Measurements from ENCODE around the gene CRY2.

DNA sequence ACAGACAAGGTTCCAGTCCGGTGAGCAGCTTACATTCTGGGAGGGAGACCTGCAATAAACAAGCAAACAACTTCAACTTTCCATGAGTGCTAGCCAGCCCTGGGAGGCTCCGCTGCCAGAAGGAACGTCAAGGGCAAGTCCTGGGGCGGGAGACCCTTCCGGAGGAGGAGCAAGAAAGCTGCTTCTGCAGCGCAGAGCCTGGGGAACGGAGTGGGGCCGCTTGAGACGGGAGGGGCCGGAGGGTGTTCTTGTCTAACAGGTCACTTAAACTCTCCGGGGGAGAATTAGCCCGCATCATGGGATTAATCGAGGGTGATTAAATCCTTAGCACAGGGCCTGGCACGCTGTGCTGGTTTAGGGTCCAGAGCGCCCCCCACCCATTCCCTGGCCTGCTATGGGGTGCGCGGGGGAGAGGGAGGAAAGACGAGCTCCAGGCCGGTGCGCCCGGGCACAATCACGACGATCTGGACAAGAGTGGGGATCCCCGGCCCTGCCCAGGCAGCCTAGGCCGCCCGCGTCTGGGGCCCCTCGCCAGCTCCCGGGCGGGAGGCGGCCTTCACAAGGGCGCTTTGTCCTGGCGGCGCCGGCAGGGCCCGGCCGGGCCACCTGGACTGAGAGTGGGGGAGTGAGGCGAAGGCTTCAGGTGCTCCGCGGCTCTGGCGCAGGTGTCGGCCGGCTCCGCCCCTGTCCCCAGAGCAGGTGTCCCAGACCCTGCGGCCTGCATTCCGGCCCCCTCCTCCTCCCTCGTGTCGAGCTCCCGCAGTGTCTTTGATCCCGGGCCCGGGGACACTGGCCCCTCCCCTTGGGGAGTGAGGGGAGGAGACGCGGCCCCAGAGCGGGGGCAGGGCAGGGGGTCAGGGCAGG, 74.5 kb downstream of the CRY2 start:
- no peak for TF ChIP-seq POLR2A (IDR thresholded peaks at IDR 0.05)
- TF ChIP-seq, protein P1, sequence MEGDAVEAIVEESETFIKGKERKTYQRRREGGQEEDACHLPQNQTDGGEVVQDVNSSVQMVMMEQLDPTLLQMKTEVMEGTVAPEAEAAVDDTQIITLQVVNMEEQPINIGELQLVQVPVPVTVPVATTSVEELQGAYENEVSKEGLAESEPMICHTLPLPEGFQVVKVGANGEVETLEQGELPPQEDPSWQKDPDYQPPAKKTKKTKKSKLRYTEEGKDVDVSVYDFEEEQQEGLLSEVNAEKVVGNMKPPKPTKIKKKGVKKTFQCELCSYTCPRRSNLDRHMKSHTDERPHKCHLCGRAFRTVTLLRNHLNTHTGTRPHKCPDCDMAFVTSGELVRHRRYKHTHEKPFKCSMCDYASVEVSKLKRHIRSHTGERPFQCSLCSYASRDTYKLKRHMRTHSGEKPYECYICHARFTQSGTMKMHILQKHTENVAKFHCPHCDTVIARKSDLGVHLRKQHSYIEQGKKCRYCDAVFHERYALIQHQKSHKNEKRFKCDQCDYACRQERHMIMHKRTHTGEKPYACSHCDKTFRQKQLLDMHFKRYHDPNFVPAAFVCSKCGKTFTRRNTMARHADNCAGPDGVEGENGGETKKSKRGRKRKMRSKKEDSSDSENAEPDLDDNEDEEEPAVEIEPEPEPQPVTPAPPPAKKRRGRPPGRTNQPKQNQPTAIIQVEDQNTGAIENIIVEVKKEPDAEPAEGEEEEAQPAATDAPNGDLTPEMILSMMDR (IDR thresholded peaks at IDR 0.05 in 4 of 5, conservative IDR thresholded peaks at IDR 0.05 in 1 of 5) = no peak

Measured in gastrocnemius medialis (tissue), 4 donors.